ENCODE measurements around the gene UNK. TPM values are rescaled to one million over a fixed set of nuclear protein-coding genes. Genes with fewer than 3 reads are reported as not detected.

Gene UNK
- total RNA-seq, 2 donors from 2014 or later = 18.4 to 59.7 TPM

GRCh38 chr17:75739174-75739573 lies 45.4 kb upstream of the UNK start:
- TF ChIP-seq POLR2A (IDR thresholded peaks at IDR 0.05) (no peak), CTCF (IDR thresholded peaks at IDR 0.05) (no peak)
- 89 to 91% methylated on average over 7 of the region's 7 CpGs for WGBS, 2 donors
- no peaks in the 10 kb centered on the region for H3K4me1 ChIP-seq
- no peaks in the 10 kb centered on the region for H3K27me3 ChIP-seq
- ATAC-seq (no peak), DNase-seq (no peak)
- intact Hi-C loops (cut with DNase I) = no loop called here
- H3K36me3 ChIP-seq (replicated peaks in 1 of 2; ENCODE audit: insufficient read depth in 1 of 2, low read depth in 2 of 2) = no peaks in the 10 kb centered on the region
- H3K4me3 ChIP-seq = no peak overlapping the region
- H3K9me3 ChIP-seq = no peaks in the 10 kb centered on the region
- no peak overlapping the region for H3K27ac ChIP-seq

- 90% methylated on average over 14 of the region's 14 CpGs; no CpG with 5 or more reads in 1 of the 2 donors for WGBS, 2 donors
- TF ChIP-seq POLR2A (IDR thresholded peaks at IDR 0.05) (no peak), CTCF (IDR thresholded peaks at IDR 0.05) (no peak)
- Histone ChIP-seq H3K27ac (no peak overlapping the region), H3K4me1 (no peaks in the 10 kb centered on the region), H3K36me3 (replicated peaks in 1 of 2; ENCODE audit: insufficient read depth in 1 of 2, low read depth in 2 of 2) (no peaks in the 10 kb centered on the region), H3K27me3 (no peaks in the 10 kb centered on the region), H3K4me3 (no peak overlapping the region), H3K9me3 (no peaks in the 10 kb centered on the region)
- intact Hi-C loops (cut with DNase I) = no loop called here
- ATAC-seq (no peak), DNase-seq (no peak)
Measured at GRCh38 chr17:75739801-75740200, 44.8 kb upstream of the UNK start.

- ATAC-seq (no peak), DNase-seq (no peak)
- Histone ChIP-seq H3K9me3 (no peaks in the 10 kb centered on the region), H3K4me3 (no peak overlapping the region), H3K27ac (no peak overlapping the region), H3K4me1 (no peaks in the 10 kb centered on the region), H3K27me3 (no peaks in the 10 kb centered on the region), H3K36me3 (replicated peaks in 1 of 2; ENCODE audit: insufficient read depth in 1 of 2, low read depth in 2 of 2) (no peaks in the 10 kb centered on the region)
- intact Hi-C loops (cut with DNase I) = no loop called here
- WGBS, 2 donors = 89 to 92% methylated on average over 14 to 17 of the region's 17 CpGs
- TF ChIP-seq CTCF (IDR thresholded peaks at IDR 0.05) = no peak
- no peak for TF ChIP-seq POLR2A (IDR thresholded peaks at IDR 0.05)
Measured at GRCh38 chr17:75740215-75740614, 44.4 kb upstream of the UNK start.

- 82 to 93% methylated on average over 6 to 17 of the region's 17 CpGs for WGBS, 2 donors
- intact Hi-C loops (cut with DNase I) = no loop called here
Measured at GRCh38 chr17:75740631-75741077, 44.0 kb upstream of the UNK start.

More at GRCh38 chr17:75740631-75741077, 44.0 kb upstream of the UNK start:
- H3K27ac ChIP-seq = no peak overlapping the region
- H3K4me1 ChIP-seq = no peaks in the 10 kb centered on the region
- no peak for ATAC-seq
- H3K4me3 ChIP-seq = no peak overlapping the region
- TF ChIP-seq CTCF (IDR thresholded peaks at IDR 0.05) (no peak), POLR2A (IDR thresholded peaks at IDR 0.05) (no peak)
- H3K9me3 ChIP-seq = no peaks in the 10 kb centered on the region
- DNase-seq = no peak
- no peaks in the 10 kb centered on the region for H3K36me3 ChIP-seq (replicated peaks in 1 of 2; ENCODE audit: insufficient read depth in 1 of 2, low read depth in 2 of 2)
- H3K27me3 ChIP-seq = no peaks in the 10 kb centered on the region
